GM12801 (cell line): ENCODE measurements around the gene SMLR1.

Source experiments
- CTCF ChIP-seq: IDR thresholded peaks from one replicate; pipeline ENCODE4 v1.5.1; 2011; ENCODE audit warnings: control low read depth; ENCODE audit not compliant: insufficient read length; ENCODE audit errors: extremely low read depth

Gene SMLR1

GRCh38 chr6:130826442-130827246 lies 562 bp upstream of the SMLR1 start:
- no peak for TF ChIP-seq CTCF

GRCh38 chr6:130829333-130829910 lies 2.2 kb downstream of the SMLR1 start:
- no peak for TF ChIP-seq CTCF

GRCh38 chr6:130831607-130832006 lies 4.4 kb downstream of the SMLR1 start:
- TF ChIP-seq CTCF, result no peak

DNA sequence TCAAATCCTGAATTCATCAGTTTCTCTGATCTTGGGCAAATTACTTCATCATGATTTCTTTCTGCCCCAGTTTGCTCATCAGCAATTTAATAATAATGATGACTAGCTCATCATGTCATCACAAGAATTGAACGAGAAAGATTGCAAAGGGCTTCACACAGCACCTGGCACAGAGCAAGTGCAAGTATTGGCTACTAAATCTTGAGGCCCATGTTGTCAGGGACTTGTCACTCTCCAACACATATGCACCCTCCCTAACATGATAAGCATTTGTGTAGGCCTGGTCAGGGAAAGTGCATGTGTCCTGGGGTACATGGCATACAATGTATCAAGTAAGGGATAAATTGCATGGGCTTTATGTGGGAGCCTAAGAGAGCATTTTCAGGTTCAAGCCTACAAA lies 6.4 kb downstream of the SMLR1 start:
- TF ChIP-seq CTCF, result no peak

DNA sequence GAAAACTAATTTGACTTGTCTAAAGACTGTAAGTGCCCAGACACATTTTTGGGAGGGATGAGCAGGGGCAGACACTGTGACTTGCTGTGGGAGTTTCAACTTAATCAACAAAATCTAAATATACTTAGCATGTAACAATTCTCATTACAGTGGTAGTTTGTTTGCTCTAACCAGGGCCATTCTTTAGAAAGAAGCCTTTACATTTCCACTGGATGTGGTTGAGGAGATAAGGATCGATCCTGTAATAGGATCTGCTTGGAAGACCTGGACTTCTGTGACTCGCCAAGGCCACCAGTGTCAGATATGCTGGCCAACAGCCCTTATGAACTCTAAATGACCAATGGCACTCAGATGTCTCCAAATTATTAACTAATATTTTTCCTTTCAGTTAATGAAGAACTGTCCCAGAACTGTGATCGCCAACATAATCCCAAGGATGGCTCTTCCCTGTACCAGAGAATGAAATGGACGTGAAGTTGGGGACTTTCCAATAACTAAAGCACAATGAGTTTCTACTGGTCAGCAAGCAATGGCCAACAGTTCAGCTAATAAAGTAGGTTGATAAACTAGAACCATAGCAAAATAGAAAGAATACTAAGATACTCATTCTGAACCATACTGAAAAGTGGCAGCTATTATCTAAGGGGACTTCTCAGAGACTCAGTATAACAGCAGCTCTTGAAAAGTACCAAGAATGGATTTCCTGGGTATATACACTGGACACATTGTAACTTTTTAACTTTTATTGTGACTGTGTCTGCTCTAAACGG lies 7.5 kb downstream of the SMLR1 start:
- no peak for TF ChIP-seq CTCF

DNA sequence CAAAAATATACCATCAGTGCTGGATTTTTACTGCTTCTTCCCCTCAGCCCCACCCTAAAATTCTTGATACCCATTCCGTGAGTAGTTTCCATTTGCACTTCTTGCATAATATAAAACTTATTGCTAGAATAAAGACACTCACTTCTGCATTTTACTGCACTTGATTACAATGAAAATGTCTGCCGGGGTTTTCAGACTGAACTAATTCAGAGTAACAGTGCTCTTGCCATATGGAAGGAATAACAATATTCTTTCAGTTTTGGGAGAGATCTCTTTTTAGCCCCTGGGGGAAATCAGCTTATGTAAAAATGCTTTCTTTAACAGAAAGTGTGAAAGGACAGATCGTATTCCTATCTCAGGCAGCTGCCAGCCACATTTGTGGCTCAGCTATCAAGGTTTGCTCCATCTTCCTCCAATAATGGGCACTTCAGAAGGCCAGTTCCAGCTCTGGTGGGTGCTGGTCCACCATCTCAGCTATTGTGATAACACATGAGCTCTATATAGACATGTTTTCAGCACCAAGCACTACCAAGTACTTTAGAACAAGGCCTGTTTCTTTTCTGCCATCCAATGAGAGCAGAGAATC lies 8.9 kb downstream of the SMLR1 start:
- no peak for TF ChIP-seq CTCF

- no peak for TF ChIP-seq CTCF
Measured at GRCh38 chr6:130837067-130837466, 9.9 kb downstream of the SMLR1 start.
